Astrocyte (in vitro differentiated cells and primary cell): ENCODE results near the gene GNG14. TPM values are rescaled to one million over a fixed set of nuclear protein-coding genes. Genes with fewer than 3 reads are reported as not detected.

Experiments
- DNase-seq: peaks from one replicate; pipeline ENCODE4 v3.0.0-alpha.2; 2010; ENCODE audit warnings: low read depth
- FAIRE-seq: peaks from 2 replicates; lab custom pipeline; 2011; peaks lifted over from hg19 to GRCh38; lab: Jason Lieb, UNC
- H2AFZ ChIP-seq: 2 replicates; pipeline ENCODE4 v1.6.0; 2012; ENCODE audit warnings: low read depth, low read length, inconsistent platforms
- H3K27ac ChIP-seq: 2 replicates; pipeline ENCODE4 v1.5.1; 2011; ENCODE audit warnings: low read depth, low read length, inconsistent platforms
- H3K27me3 ChIP-seq: 2 replicates; pipeline ENCODE4 v1.6.0; 2011; ENCODE audit warnings: low read length, inconsistent platforms; ENCODE audit not compliant: insufficient read depth
- H3K36me3 ChIP-seq: 2 replicates; pipeline ENCODE4 v1.5.1; 2011; ENCODE audit warnings: low read length, inconsistent platforms; ENCODE audit not compliant: insufficient read depth
- H3K4me1 ChIP-seq: 2 replicates; pipeline ENCODE4 v1.5.1; 2011; ENCODE audit warnings: low read length, inconsistent platforms; ENCODE audit not compliant: insufficient read depth
- H3K4me2 ChIP-seq: 2 replicates; pipeline ENCODE4 v1.6.0; 2012; ENCODE audit warnings: low read length, inconsistent platforms
- H3K4me3 ChIP-seq: 2 replicates; pipeline ENCODE4 v1.5.1; 2011; ENCODE audit warnings: low read depth, mild to moderate bottlenecking, low read length, inconsistent platforms; ENCODE audit not compliant: insufficient read depth
- H3K79me2 ChIP-seq: 2 replicates; pipeline ENCODE4 v1.6.0; 2012; ENCODE audit warnings: mild to moderate bottlenecking, low read length, inconsistent platforms; ENCODE audit not compliant: insufficient read depth
- H3K9ac ChIP-seq: 2 replicates; pipeline ENCODE4 v1.6.0; 2012; ENCODE audit warnings: mild to moderate bottlenecking, low read length, inconsistent platforms
- H3K9me3 ChIP-seq: 2 replicates; pipeline ENCODE4 v1.5.1; 2012; ENCODE audit warnings: low read depth, mild to moderate bottlenecking, low read length, inconsistent platforms; ENCODE audit not compliant: insufficient read depth
- H4K20me1 ChIP-seq: 2 replicates; pipeline ENCODE4 v1.6.0; 2012; ENCODE audit warnings: low read length, inconsistent platforms; ENCODE audit not compliant: insufficient read depth
- H3K27ac Mint-ChIP-seq: one replicate; pipeline ENCODE4 v1.8.0; 2021; ENCODE audit warnings: mild to moderate bottlenecking, mixed read lengths; ENCODE audit not compliant: unreplicated experiment
- H3K27me3 Mint-ChIP-seq: one replicate; pipeline ENCODE4 v1.8.0; 2021; ENCODE audit warnings: low read depth, mixed read lengths; ENCODE audit not compliant: unreplicated experiment
- H3K36me3 Mint-ChIP-seq: one replicate; pipeline ENCODE4 v1.8.0; 2021; ENCODE audit warnings: low read depth, mixed read lengths; ENCODE audit not compliant: unreplicated experiment
- H3K4me1 Mint-ChIP-seq: one replicate; pipeline ENCODE4 v1.8.0; 2021; ENCODE audit warnings: low read depth, mixed read lengths; ENCODE audit not compliant: unreplicated experiment
- H3K4me3 Mint-ChIP-seq: one replicate; pipeline ENCODE4 v1.8.0; 2021; ENCODE audit warnings: mild to moderate bottlenecking, moderate library complexity, mixed read lengths; ENCODE audit not compliant: unreplicated experiment
- H3K9me3 Mint-ChIP-seq: one replicate; pipeline ENCODE4 v1.8.0; 2021; ENCODE audit warnings: mild to moderate bottlenecking, mixed read lengths; ENCODE audit not compliant: unreplicated experiment
- EZH2 ChIP-seq: IDR thresholded peaks from 2 replicates; pipeline ENCODE4 v1.6.1; 2012; ENCODE audit warnings: mild to moderate bottlenecking, low read length, inconsistent platforms; ENCODE audit not compliant: insufficient read depth
- total RNA-seq: library from RNA; stranded (reverse); gene quantifications from 2 replicates; pipeline ENCODE4 v1.2.1, GENCODE V29; 2021
- TF ChIP-seq, protein P1 (sequence below): IDR thresholded peaks from 2 replicates; pipeline ENCODE4 v1.5.1; 2011; ENCODE audit warnings: low read depth, mild to moderate bottlenecking, inconsistent platforms, low read length, moderate library complexity; ENCODE audit not compliant: insufficient read depth

The GNG14 gene
- total RNA-seq, 1 donor from 2014 or later, result not detected

DNA sequence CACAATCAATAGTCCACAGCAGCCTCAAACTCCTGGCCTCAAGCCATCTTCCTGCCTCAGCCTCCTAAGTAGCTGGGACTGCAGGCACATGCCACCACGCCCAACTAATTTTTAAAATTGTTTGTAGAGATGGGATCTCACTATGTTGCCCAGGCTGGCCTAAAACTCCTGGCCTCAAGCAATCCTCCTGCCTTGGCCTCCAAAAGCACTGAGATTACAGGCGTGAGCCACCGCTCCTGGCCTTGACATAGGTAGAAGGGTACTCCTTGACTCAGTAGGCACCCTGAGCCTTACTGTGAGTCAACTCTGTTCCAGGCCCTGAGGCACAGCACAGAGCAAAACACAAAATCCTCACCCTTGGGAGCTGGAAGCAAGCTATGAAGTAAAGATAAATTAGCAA is 28.1 kb downstream of the GNG14 start:
- H3K27me3 ChIP-seq, result no peaks in the 10 kb centered on the region
- no peak overlapping the region for H3K27ac ChIP-seq
- TF ChIP-seq, protein P1, sequence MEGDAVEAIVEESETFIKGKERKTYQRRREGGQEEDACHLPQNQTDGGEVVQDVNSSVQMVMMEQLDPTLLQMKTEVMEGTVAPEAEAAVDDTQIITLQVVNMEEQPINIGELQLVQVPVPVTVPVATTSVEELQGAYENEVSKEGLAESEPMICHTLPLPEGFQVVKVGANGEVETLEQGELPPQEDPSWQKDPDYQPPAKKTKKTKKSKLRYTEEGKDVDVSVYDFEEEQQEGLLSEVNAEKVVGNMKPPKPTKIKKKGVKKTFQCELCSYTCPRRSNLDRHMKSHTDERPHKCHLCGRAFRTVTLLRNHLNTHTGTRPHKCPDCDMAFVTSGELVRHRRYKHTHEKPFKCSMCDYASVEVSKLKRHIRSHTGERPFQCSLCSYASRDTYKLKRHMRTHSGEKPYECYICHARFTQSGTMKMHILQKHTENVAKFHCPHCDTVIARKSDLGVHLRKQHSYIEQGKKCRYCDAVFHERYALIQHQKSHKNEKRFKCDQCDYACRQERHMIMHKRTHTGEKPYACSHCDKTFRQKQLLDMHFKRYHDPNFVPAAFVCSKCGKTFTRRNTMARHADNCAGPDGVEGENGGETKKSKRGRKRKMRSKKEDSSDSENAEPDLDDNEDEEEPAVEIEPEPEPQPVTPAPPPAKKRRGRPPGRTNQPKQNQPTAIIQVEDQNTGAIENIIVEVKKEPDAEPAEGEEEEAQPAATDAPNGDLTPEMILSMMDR, result no peak
- TF ChIP-seq EZH2, result no peak
- peaks cover 75% of the 10 kb centered on the region for H3K79me2 ChIP-seq
- Mint-ChIP-seq H3K4me1 (peaks cover 6% of the 10 kb centered on the region), H3K36me3 (peaks cover 18% of the 10 kb centered on the region), H3K9me3 (no peaks in the 10 kb centered on the region), H3K4me3 (no peak overlapping the region), H3K27me3 (no peaks in the 10 kb centered on the region), H3K27ac (no peak overlapping the region)
- H3K4me3 ChIP-seq, result no peak overlapping the region
- peaks cover 71% of the 10 kb centered on the region for H4K20me1 ChIP-seq
- FAIRE-seq (no peak), DNase-seq (no peak)
- no peak overlapping the region for H3K9ac ChIP-seq
- H3K4me1 ChIP-seq, result peaks cover 13% of the 10 kb centered on the region
- H3K36me3 ChIP-seq, result peaks cover 33% of the 10 kb centered on the region
- H3K9me3 ChIP-seq, result no peaks in the 10 kb centered on the region
- H2AFZ ChIP-seq, result no peak overlapping the region
- H3K4me2 ChIP-seq, result no peak overlapping the region

DNA sequence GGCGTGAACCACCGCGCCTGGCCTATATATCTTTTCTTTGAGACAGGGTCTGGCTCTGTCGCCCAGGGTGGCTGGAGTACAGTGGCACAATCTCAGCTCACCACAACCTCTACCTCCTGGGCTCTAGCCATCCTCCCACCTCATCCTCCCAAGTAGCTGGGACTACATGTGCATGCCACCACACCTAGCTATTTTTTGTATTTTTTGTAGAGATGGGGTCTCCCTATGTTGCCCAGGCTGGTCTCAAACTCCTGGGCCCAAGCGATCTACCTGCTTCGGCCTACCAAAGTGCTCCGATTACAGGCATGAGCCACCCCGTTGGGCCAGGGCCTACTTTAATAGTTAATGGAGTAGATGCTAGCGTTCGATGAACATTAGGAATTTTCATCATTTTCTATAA is 32.5 kb downstream of the GNG14 start:
- Mint-ChIP-seq H3K27me3 (no peaks in the 10 kb centered on the region), H3K36me3 (peaks cover 18% of the 10 kb centered on the region), H3K4me1 (peaks cover 15% of the 10 kb centered on the region), H3K4me3 (peak overlapping the region; percentile 80), H3K9me3 (no peaks in the 10 kb centered on the region), H3K27ac (peak overlapping the region; percentile 68)
- Histone ChIP-seq H3K4me1 (peaks cover 17% of the 10 kb centered on the region), H3K4me3 (peak overlapping the region; percentile 92), H2AFZ (no peak overlapping the region), H3K36me3 (peaks cover 17% of the 10 kb centered on the region), H4K20me1 (peaks cover 58% of the 10 kb centered on the region), H3K4me2 (peak overlapping the region; percentile 95), H3K27ac (peak overlapping the region; percentile 17), H3K27me3 (no peaks in the 10 kb centered on the region), H3K9ac (peak overlapping the region; percentile 89), H3K79me2 (peaks cover 86% of the 10 kb centered on the region), H3K9me3 (no peaks in the 10 kb centered on the region)
- DNase-seq (no peak), FAIRE-seq (no peak)
- TF ChIP-seq EZH2, result no peak
- TF ChIP-seq, protein P1, result no peak

DNA sequence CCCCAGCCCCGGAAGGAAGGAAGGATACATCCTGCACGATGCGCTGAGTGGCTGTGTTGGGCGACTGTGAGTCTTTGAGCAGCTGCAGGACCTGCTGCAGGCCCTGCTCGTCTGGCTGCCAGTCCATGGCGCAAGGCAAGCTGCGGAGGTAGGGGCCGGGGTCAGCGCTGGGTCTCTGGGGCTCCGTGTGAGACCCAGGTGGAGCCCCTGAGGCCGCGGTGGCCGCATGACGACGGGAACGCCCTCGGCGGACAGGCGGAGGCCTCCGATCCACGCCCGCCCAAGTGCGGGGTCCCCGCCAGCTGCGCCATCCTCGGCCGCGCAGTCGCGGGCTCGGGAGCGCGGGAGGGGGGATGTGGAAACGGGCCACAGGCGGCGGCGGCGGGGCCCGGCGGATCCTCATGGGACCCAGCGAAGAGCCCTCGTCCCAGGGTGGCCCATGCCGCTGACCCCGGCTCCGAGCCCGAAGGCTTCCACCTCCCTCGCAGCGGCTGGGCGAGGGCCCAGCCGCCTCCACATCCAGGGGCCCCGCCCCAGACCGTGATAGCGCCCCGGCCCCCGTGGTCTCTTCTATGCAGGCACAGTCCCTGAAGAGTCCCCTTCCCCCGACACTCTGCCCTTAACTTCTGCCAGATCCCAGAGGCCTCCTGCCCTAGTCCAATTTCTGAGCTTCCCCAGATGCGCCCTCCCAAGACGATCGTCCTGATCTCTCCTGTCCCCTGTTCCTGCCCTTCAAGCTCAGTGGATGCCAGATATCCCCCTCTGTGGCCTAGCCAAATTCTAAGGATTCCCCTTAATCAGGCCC is 33.3 kb downstream of the GNG14 start:
- Mint-ChIP-seq H3K4me3 (peak overlapping the region; percentile 99), H3K27me3 (no peaks in the 10 kb centered on the region), H3K36me3 (peaks cover 15% of the 10 kb centered on the region), H3K9me3 (no peaks in the 10 kb centered on the region), H3K4me1 (peaks cover 15% of the 10 kb centered on the region), H3K27ac (peak overlapping the region; percentile 98)
- Histone ChIP-seq H3K4me3 (peak overlapping the region; percentile 92), H3K27ac (peak overlapping the region; percentile 86), H3K4me2 (peak overlapping the region; percentile 95), H3K79me2 (peaks cover 79% of the 10 kb centered on the region), H3K9me3 (no peaks in the 10 kb centered on the region), H3K9ac (peak overlapping the region; percentile 89), H3K36me3 (peaks cover 15% of the 10 kb centered on the region), H3K4me1 (peaks cover 17% of the 10 kb centered on the region), H4K20me1 (peaks cover 50% of the 10 kb centered on the region), H2AFZ (no peak overlapping the region), H3K27me3 (no peaks in the 10 kb centered on the region)
- TF ChIP-seq, protein P1, result no peak
- TF ChIP-seq EZH2, result no peak
- no peak for FAIRE-seq
- peak; percentile 14 for DNase-seq
